Measurements from ENCODE around the gene FREY1. TPM values are rescaled to one million over a fixed set of nuclear protein-coding genes. Genes with fewer than 3 reads are reported as not detected.

Gene FREY1
- total RNA-seq, 2 donors from 2014 or later, result 0.61 to 1.3 TPM

GRCh38 chr11:45930031-45930794, 23.1 kb upstream of the FREY1 start:
- intact Hi-C loops (cut with DNase I, micrococcal nuclease), result no loop called here
- DNase-seq (peak; percentile 77 to 80), ATAC-seq (peak; percentile 89)

GRCh38 chr11:45929486-45930030, 22.5 kb upstream of the FREY1 start:
- intact Hi-C loops (cut with DNase I, micrococcal nuclease), result no loop called here
- DNase-seq, result no peak
- peak; percentile 46 for ATAC-seq

DNA sequence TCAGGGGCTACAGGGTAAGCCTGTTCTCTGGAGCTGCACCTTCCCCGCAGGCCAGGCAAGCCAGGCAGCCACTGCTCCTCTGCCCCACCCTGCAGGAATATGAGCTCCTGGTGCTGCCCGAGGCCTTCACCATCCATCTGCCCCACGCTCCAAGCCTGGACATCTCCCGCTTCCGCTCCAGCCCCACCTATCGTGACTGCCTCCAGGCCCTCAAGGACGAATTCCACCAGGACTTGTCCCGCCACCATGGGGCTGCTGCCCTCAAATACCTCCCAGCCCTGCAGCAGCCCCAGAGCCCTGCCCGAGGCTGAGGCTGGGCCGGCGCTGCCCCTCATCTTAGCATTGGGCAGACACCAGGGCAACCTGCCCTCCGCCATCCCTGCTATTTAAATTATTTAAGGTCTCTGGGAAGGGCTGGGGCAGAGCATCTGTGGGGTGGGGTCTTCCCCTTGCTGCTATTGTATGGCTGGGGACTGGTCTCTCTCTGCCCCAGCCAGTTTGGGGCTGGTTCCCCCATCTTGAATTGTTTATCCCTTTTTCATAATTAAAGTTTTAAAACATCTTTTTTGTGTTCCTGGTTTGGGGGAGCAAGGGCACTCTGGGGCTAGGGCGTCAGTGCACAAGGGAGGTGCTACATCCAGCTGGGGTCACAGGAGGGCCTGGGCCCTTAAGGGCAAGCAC, 21.6 kb upstream of the FREY1 start:
- intact Hi-C loops (cut with DNase I, micrococcal nuclease), result no loop called here
- DNase-seq, result no peak
- no peak for ATAC-seq

- intact Hi-C loops (cut with DNase I, micrococcal nuclease), result no loop called here
- DNase-seq (no peak), ATAC-seq (no peak)
Observed at GRCh38 chr11:45927684-45928413, 20.8 kb upstream of the FREY1 start.

GRCh38 chr11:45927332-45927683, 20.2 kb upstream of the FREY1 start:
- no peak for ATAC-seq
- intact Hi-C loops (cut with DNase I, micrococcal nuclease), result no loop called here
- no peak for DNase-seq

- ATAC-seq (no peak), DNase-seq (peak in 1 of 2 donors; percentile 3)
- intact Hi-C loops (cut with DNase I, micrococcal nuclease), result no loop called here
Observed at GRCh38 chr11:45926536-45927331, 19.7 kb upstream of the FREY1 start.

- intact Hi-C loops (cut with DNase I, micrococcal nuclease), result no loop called here
- peak in 1 of 2 donors; percentile 3 for DNase-seq
- ATAC-seq, result no peak
Observed at GRCh38 chr11:45926001-45926401, 18.9 kb upstream of the FREY1 start.

GRCh38 chr11:45925550-45925949, 18.5 kb upstream of the FREY1 start:
- DNase-seq (no peak), ATAC-seq (no peak)
- intact Hi-C loops (cut with DNase I, micrococcal nuclease), result no loop called here

- ATAC-seq (no peak), DNase-seq (no peak)
- intact Hi-C loops (cut with DNase I, micrococcal nuclease), result no loop called here
Observed at GRCh38 chr11:45924927-45925326, 17.9 kb upstream of the FREY1 start.

GRCh38 chr11:45924036-45924915, 17.2 kb upstream of the FREY1 start:
- intact Hi-C loops (cut with DNase I, micrococcal nuclease), result no loop called here
- DNase-seq, result peak; percentile 13 to 19
- ATAC-seq, result no peak

- ATAC-seq (peak; percentile 27), DNase-seq (peak; percentile 48 to 61)
- intact Hi-C loops (cut with DNase I, micrococcal nuclease), result no loop called here
Observed at GRCh38 chr11:45922425-45923082, 15.5 kb upstream of the FREY1 start, which contains the start of gene LARGE2. LARGE2 (plus strand) TSS chr11:45922656; CDS start chr11:45922883, 227 bp downstream.

DNA sequence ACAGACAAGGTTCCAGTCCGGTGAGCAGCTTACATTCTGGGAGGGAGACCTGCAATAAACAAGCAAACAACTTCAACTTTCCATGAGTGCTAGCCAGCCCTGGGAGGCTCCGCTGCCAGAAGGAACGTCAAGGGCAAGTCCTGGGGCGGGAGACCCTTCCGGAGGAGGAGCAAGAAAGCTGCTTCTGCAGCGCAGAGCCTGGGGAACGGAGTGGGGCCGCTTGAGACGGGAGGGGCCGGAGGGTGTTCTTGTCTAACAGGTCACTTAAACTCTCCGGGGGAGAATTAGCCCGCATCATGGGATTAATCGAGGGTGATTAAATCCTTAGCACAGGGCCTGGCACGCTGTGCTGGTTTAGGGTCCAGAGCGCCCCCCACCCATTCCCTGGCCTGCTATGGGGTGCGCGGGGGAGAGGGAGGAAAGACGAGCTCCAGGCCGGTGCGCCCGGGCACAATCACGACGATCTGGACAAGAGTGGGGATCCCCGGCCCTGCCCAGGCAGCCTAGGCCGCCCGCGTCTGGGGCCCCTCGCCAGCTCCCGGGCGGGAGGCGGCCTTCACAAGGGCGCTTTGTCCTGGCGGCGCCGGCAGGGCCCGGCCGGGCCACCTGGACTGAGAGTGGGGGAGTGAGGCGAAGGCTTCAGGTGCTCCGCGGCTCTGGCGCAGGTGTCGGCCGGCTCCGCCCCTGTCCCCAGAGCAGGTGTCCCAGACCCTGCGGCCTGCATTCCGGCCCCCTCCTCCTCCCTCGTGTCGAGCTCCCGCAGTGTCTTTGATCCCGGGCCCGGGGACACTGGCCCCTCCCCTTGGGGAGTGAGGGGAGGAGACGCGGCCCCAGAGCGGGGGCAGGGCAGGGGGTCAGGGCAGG, 14.7 kb upstream of the FREY1 start:
- peak; percentile 58 to 69 for DNase-seq
- intact Hi-C loops (cut with DNase I, micrococcal nuclease), result no loop called here
- peak; percentile 25 for ATAC-seq

DNA sequence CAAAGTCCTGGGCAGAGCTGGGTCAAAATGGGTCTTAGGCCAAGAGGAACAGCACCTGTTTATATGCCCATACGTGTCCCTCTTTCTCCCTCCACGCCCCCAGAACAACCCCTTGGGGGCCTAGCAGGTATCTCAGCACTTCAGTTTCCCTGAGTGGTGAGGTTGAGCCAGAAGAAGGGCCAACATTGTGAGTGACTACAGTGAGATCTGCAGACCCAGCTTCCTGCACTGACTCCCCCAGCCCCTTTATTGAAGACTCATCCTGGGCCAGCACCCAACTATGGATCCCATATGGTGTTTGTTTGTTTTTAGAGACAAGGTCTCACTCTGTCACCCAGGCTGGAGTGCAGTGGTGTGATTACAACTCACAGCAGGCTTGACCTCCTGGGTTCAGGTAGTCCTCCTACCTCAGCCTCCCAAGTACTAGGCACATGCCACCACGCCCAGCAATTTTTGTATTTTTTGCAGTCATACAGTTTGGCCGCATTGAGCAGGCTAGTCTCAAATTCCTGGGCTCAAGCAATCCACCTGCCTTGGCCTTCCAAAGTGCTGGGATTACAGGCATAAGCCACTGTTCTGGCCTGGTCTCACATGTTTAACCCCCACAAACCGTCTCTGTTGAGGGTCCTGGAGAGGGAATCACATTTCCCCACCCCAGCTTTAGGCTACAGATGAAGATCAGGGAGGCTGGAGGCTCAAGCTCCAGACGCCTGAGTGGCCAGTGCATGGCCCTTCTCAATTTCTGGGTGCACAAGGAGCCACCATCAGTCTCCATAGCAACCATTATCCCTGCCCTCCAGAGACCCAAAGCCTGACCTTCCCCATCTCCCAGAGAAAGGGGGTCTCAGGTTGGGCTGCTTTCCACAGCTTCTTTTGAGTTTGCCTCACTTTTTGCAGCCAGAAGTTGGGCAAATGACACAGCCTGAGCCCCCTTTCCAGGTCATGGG, 13.7 kb upstream of the FREY1 start:
- DNase-seq, result peak in 1 of 2 donors; percentile 12
- no peak for ATAC-seq

DNA sequence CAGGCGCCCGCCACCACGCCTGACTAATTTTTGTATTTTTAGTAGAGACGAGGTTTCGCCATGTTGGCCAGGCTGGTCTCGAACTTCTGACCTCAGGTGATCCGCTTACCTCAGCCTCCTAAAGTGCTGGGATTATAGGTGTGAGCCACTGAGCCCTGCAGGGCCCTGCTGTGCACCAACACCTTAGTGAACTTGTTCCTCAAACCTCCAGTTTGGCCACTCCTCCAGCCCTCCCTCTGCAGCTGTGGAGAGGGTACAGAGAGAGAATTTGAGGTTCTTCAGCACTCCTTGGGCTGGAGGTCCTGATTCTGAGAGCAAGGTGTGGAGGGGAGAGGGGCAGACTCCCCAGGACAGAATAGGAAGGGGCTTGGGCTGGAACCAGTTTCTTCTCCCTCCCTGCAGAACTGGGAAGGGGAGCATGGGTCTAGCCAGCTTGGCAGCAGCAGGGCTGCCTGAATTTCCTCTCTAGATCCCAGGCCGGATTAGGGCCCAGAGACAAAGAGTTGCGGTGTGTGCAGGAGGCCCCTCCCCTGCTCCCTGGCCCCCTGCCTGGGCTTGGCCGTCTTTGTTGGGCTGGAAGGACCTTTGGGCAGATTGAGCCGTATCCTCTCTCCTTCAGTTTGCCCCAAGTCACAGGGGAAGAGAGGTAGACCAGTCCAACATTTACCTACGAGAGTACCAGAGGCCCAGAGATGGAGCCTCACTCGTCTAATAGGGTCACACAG, 12.9 kb upstream of the FREY1 start:
- ATAC-seq (no peak), DNase-seq (peak in 1 of 2 donors; percentile 24)
- intact Hi-C loops (cut with DNase I, micrococcal nuclease), result no loop called here

More for the DNA sequence above, 13.7 kb upstream of the FREY1 start:
- intact Hi-C loops (cut with DNase I, micrococcal nuclease), result no loop called here

Data from left colon (tissue), 2 donors.